ENCODE measurements around the gene CYP3A5. TPM values are rescaled to one million over a fixed set of nuclear protein-coding genes. Genes with fewer than 3 reads are reported as not detected.

The CYP3A5 gene
- total and polyA plus RNA-seq, 2 of the 13 experiments (the other 11 are each of a cell fraction or from before 2014, with no cell fraction given) = 5.7 to 9.3 TPM

- TF ChIP-seq THAP9 (CRISPR knock-in tag; IDR thresholded peaks at IDR 0.05; ENCODE audit: borderline replicate concordance) (no peak), ZNF160 (CRISPR knock-in tag; IDR thresholded peaks at IDR 0.05) (no peak), YY1 (IDR thresholded peaks at IDR 0.05; ENCODE audit: insufficient read depth, insufficient replicate concordance, low read depth, low read length) (no peak), GABPA (IDR thresholded peaks at IDR 0.05; ENCODE audit: low read depth, low read length) (no peak), GABPA (CRISPR knock-in tag; IDR thresholded peaks at IDR 0.05; ENCODE audit: low read depth) (0 out of 2 replicates have a peak, but pooled peaks have one; percentile 19), FOSL1 (CRISPR knock-in tag; IDR thresholded peaks at IDR 0.05; ENCODE audit: borderline replicate concordance) (peak; percentile 73; the same call in 1 of the 2 replicates), RFX3 (CRISPR knock-in tag; IDR thresholded peaks at IDR 0.05) (no peak), ZNF740 (CRISPR knock-in tag; IDR thresholded peaks at IDR 0.05) (0 out of 2 replicates have a peak, but pooled peaks have one; percentile 36), ZNF713 (CRISPR knock-in tag; IDR thresholded peaks at IDR 0.05) (no peak), ZNF513 (CRISPR knock-in tag; conservative IDR thresholded peaks at IDR 0.05) (no peak), ZNF547 (CRISPR knock-in tag; IDR thresholded peaks at IDR 0.05) (no peak), GTF2F1 (IDR thresholded peaks at IDR 0.05; ENCODE audit: low read length) (no peak), ZNF710 (CRISPR knock-in tag; IDR thresholded peaks at IDR 0.05; ENCODE audit: borderline replicate concordance) (peak; percentile 70; the same call in 1 of the 2 replicates), ZBED4 (CRISPR knock-in tag; IDR thresholded peaks at IDR 0.05; ENCODE audit: borderline replicate concordance) (no peak)
Measured at GRCh38 chr7:99679032-99679399, 780 bp downstream of the CYP3A5 start (continued).

Data from HepG2 (cell line).